ENCODE measurements around the gene VPS16. TPM values are rescaled to one million over a fixed set of nuclear protein-coding genes. Genes with fewer than 3 reads are reported as not detected.

The VPS16 gene
- total RNA-seq, 1 experiment from 2014 or later: 38.1 TPM

- RAD21 ChIA-PET (ENCODE audit: low non-redundant PET in 1 of 2, low total read pairs in 2 of 2, uncharacterized antibody in 2 of 2, unreplicated experiment in 2 of 2): no interaction called here
- Histone ChIP-seq H3K9me3 (ENCODE audit: control insufficient read depth in 1 of 2, insufficient read depth in 1 of 2, low read depth in 1 of 2, low read length in 2 of 2) (no peaks in the 10 kb centered on the region; a peak in 1 of 4 replicates), H3K27me3 (ENCODE audit: insufficient read depth, low read length) (no peaks in the 10 kb centered on the region), H3K79me2 (ENCODE audit: insufficient read depth, low read length) (peaks cover 92% of the 10 kb centered on the region), H2AFZ (ENCODE audit: low read depth, low read length, poor library complexity, severe bottlenecking) (no peak overlapping the region), H3K27ac (ENCODE audit: low read depth, low read length) (no peak overlapping the region), H3K4me3 (replicated peaks in 1 of 2; ENCODE audit: low read depth in 1 of 2, low read length in 2 of 2) (no peak overlapping the region), H3K4me1 (ENCODE audit: control insufficient read depth in 1 of 2, insufficient read depth in 2 of 2, low read length in 2 of 2) (peaks cover 0 to 15% of the 10 kb centered on the region in 2 experiments; a peak in 2 of 4 replicates), H3K36me3 (ENCODE audit: control insufficient read depth in 1 of 2, insufficient read depth in 2 of 2, low read length in 2 of 2) (no peaks in the 10 kb centered on the region), H3K9me2 (ENCODE audit: insufficient read depth) (no peaks in the 10 kb centered on the region), H4K20me1 (ENCODE audit: insufficient read depth) (no peaks in the 10 kb centered on the region), H3K9ac (ENCODE audit: low read length) (no peak overlapping the region), H3K4me2 (ENCODE audit: low read length) (no peak overlapping the region)
- TF ChIP-seq POLR2AphosphoS5 (IDR thresholded peaks at IDR 0.05; ENCODE audit: low read depth, low read length): no peak
- no peak for TF ChIP-seq EGR1 (IDR thresholded peaks at IDR 0.05; ENCODE audit: low read depth)
- TF ChIP-seq SIN3A (IDR thresholded peaks at IDR 0.05; ENCODE audit: low read depth): no peak
- TF ChIP-seq EZH2 (IDR thresholded peaks at IDR 0.05): no peak
- TF ChIP-seq JUND (IDR thresholded peaks at IDR 0.05): no peak
- no peak for TF ChIP-seq ELF1 (IDR thresholded peaks at IDR 0.05; ENCODE audit: borderline replicate concordance, low read depth)
- TF ChIP-seq EZH2phosphoT487 (IDR thresholded peaks at IDR 0.05; ENCODE audit: borderline replicate concordance): no peak
- TF ChIP-seq SP1 (IDR thresholded peaks at IDR 0.05; ENCODE audit: low read depth): no peak
- no peak for TF ChIP-seq FOSL1 (IDR thresholded peaks at IDR 0.05; ENCODE audit: low read depth)
- TF ChIP-seq ATF3 (IDR thresholded peaks at IDR 0.05): no peak
- TF ChIP-seq CBX3 (IDR thresholded peaks at IDR 0.05; ENCODE audit: low read depth): no peak
- TF ChIP-seq ZBTB33 (IDR thresholded peaks at IDR 0.05; ENCODE audit: extremely low read depth, insufficient replicate concordance, low read length): no peak
- TF ChIP-seq POLR2A (IDR thresholded peaks at IDR 0.05; ENCODE audit: borderline replicate concordance, extremely low read depth, insufficient read depth, insufficient read length): no peak
- no peak for TF ChIP-seq ZFX (IDR thresholded peaks at IDR 0.05)
- TF ChIP-seq CEBPB (IDR thresholded peaks at IDR 0.05; ENCODE audit: low read depth): no peak
- no peak for TF ChIP-seq RAD21 (IDR thresholded peaks at IDR 0.05; ENCODE audit: low read depth)
- TF ChIP-seq CTCF (IDR thresholded peaks at IDR 0.05 in 2 of 3, conservative IDR thresholded peaks at IDR 0.05 in 1 of 3; ENCODE audit: borderline replicate concordance in 1 of 3, insufficient read depth in 1 of 3, low read depth in 2 of 3, low read length in 2 of 3): no peak
- no peak for TF ChIP-seq SRF (IDR thresholded peaks at IDR 0.05; ENCODE audit: low read depth)
- no peak for TF ChIP-seq YY1 (IDR thresholded peaks at IDR 0.05; ENCODE audit: extremely low read depth, insufficient replicate concordance, low read depth, low read length)
- no peak for TF ChIP-seq TCF7L2 (IDR thresholded peaks at IDR 0.05; ENCODE audit: borderline replicate concordance, extremely low read depth, insufficient read depth, insufficient read length)
- no peak for DNase-seq (ENCODE audit: low read depth, low spot score)
- POLR2A ChIA-PET: interaction anchor here (1.2 kb wide), 1 partner anchor 16 kb away, joined by 3 read pairs; the partner anchor contains the start of gene PTPRA
- intact Hi-C loops (cut with micrococcal nuclease): no loop called here
- BruUV-seq (replicated peaks): no TSS peak
- no peak for ATAC-seq
- CTCF ChIA-PET: no interaction called here
Observed at GRCh38 chr20:2889209-2889608, 48.7 kb downstream of the VPS16 start.
